VCaP (cell line): ENCODE results near the gene STX7.

Source experiments
- H3K27ac ChIP-seq: fragments of 450-650 bp; 2 replicates; pipeline ENCODE4 v1.5.1; 2017
- CTCF ChIP-seq: fragments of 450-650 bp; conservative IDR thresholded peaks from 2 replicates; pipeline ENCODE4 v1.5.1; 2017; ENCODE audit warnings: mild to moderate bottlenecking, moderate library complexity

Gene STX7

GRCh38 chr6:132483779-132484679, 28.9 kb downstream of the STX7 start:
- H3K27ac ChIP-seq: peak overlapping the region; percentile 18
- peak; percentile 83 for TF ChIP-seq CTCF

GRCh38 chr6:132482581-132482980, 30.3 kb downstream of the STX7 start:
- TF ChIP-seq CTCF: no peak
- no peak overlapping the region for H3K27ac ChIP-seq

- H3K27ac ChIP-seq: no peak overlapping the region
- no peak for TF ChIP-seq CTCF
These were observed 31.7 kb downstream of the STX7 start for GRCh38 chr6:132481189-132481588.

- TF ChIP-seq CTCF: no peak
- no peak overlapping the region for H3K27ac ChIP-seq
These were observed 33.8 kb downstream of the STX7 start for GRCh38 chr6:132479131-132479530.

GRCh38 chr6:132478674-132479073, 34.2 kb downstream of the STX7 start:
- TF ChIP-seq CTCF: no peak
- H3K27ac ChIP-seq: no peak overlapping the region

GRCh38 chr6:132478266-132478665, 34.6 kb downstream of the STX7 start:
- H3K27ac ChIP-seq: no peak overlapping the region
- TF ChIP-seq CTCF: no peak

- no peak overlapping the region for H3K27ac ChIP-seq
- no peak for TF ChIP-seq CTCF
These were observed 36.2 kb downstream of the STX7 start for GRCh38 chr6:132476688-132477087.
